HEK293T (cell line): ENCODE data around the gene MAP2K5.

Experiments
- CTBP1 ChIP-seq: fragments of 450-650 bp; IDR thresholded peaks from 2 replicates; pipeline ENCODE4 v1.6.1; 2016; ENCODE audit warnings: borderline replicate concordance
- FOXM1 ChIP-seq: fragments of 450-650 bp; IDR thresholded peaks from 2 replicates; pipeline ENCODE4 v1.6.1; 2017; ENCODE audit warnings: mild to moderate bottlenecking, borderline replicate concordance
- PKNOX1 ChIP-seq: fragments of 450-650 bp; IDR thresholded peaks from 2 replicates; pipeline ENCODE4 v1.6.1; 2016
- TARDBP ChIP-seq: fragments of 450-650 bp; IDR thresholded peaks from 2 replicates; pipeline ENCODE4 v1.6.1; 2016

- no peak for TF ChIP-seq PKNOX1
- TF ChIP-seq TARDBP, result no peak
- TF ChIP-seq FOXM1, result no peak
- no peak for TF ChIP-seq CTBP1
These were observed 272.6 kb downstream of the MAP2K5 start for GRCh38 chr15:67815036-67815592.
